WTC11 (cell line): ENCODE results near the gene AUH.

Experiments used
- ELF4 ChIP-seq: sonication (generic); formaldehyde crosslinking; IDR thresholded peaks from 2 replicates; pipeline ENCODE4 v1.8.1; 2022; ENCODE audit warnings: low read depth, mild to moderate bottlenecking, moderate library complexity, missing genetic modification reagents
- GABPB1 ChIP-seq: sonication (generic); formaldehyde crosslinking; IDR thresholded peaks from 2 replicates; pipeline ENCODE4 v1.8.1; 2023; ENCODE audit warnings: mild to moderate bottlenecking, missing genetic modification reagents
- JUN ChIP-seq: sonication (generic); formaldehyde crosslinking; IDR thresholded peaks from 2 replicates; pipeline ENCODE4 v1.8.0; 2023; ENCODE audit warnings: mild to moderate bottlenecking, missing genetic modification reagents
- NFE2L1 ChIP-seq: sonication (generic); formaldehyde crosslinking; IDR thresholded peaks from 2 replicates; pipeline ENCODE4 v1.8.1; 2023; ENCODE audit warnings: missing genetic modification reagents
- NR3C1 ChIP-seq: sonication (generic); formaldehyde crosslinking; conservative IDR thresholded peaks from 2 replicates; pipeline ENCODE4 v1.8.1; 2023; ENCODE audit warnings: low read depth, mild to moderate bottlenecking, missing genetic modification reagents
- ZBTB21 ChIP-seq: sonication (generic); formaldehyde crosslinking; IDR thresholded peaks from 2 replicates; pipeline ENCODE4 v1.8.1; 2023; ENCODE audit warnings: mild to moderate bottlenecking, missing genetic modification reagents, borderline replicate concordance
- ZNF396 ChIP-seq: fragments of 250-450 bp; sonication (Bioruptor Pico); IDR thresholded peaks from 2 replicates; pipeline ENCODE4 v1.8.0; 2021; ENCODE audit warnings: mild to moderate bottlenecking, moderate library complexity, borderline replicate concordance
- TF ChIP-seq, protein P1 (sequence below): sonication (generic); formaldehyde crosslinking; IDR thresholded peaks from 2 replicates; pipeline ENCODE4 v1.8.1; 2022; ENCODE audit warnings: mild to moderate bottlenecking, moderate library complexity, missing genetic modification reagents
- TF ChIP-seq, protein P2 (sequence below): fragments of 200-600 bp; IDR thresholded peaks from 2 replicates; pipeline ENCODE4 v1.8.0; 2022; ENCODE audit warnings: antibody characterized with exemption
- TF ChIP-seq, protein P3 (sequence below): sonication (generic); formaldehyde crosslinking; IDR thresholded peaks from 2 replicates; pipeline ENCODE4 v1.8.0; 2022; ENCODE audit warnings: mild to moderate bottlenecking, missing genetic modification reagents
- TF ChIP-seq, protein P4 (sequence below): sonication (generic); formaldehyde crosslinking; IDR thresholded peaks from 2 replicates; pipeline ENCODE4 v1.8.0; 2022; ENCODE audit warnings: mild to moderate bottlenecking, missing genetic modification reagents
- TF ChIP-seq, protein P5 (sequence below): sonication (generic); formaldehyde crosslinking; conservative IDR thresholded peaks from 2 replicates; pipeline ENCODE4 v1.8.1; 2022; ENCODE audit warnings: mild to moderate bottlenecking, missing genetic modification reagents

DNA sequence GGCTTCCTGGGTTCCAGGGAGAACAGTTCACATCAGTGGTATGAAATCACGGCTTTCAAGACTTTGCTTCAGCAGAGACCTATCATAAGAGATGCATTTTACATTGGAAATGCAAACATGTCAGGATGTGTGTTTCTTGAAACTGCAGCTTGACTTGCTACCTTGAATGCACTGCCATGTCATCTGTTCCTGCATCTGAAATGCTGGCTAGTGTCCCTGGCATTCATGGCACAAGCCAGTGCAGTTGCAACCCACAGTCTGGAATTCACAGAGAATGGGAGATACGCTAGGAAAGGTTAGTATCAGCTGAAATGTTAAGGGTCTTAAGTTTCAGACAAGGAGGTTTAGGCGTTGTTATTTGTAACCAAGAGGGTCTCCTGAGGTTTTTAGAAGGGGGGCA, 37.2 kb upstream of the AUH start:
- TF ChIP-seq, protein P1, sequence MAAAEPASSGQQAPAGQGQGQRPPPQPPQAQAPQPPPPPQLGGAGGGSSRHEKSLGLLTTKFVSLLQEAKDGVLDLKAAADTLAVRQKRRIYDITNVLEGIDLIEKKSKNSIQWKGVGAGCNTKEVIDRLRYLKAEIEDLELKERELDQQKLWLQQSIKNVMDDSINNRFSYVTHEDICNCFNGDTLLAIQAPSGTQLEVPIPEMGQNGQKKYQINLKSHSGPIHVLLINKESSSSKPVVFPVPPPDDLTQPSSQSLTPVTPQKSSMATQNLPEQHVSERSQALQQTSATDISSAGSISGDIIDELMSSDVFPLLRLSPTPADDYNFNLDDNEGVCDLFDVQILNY (CRISPR knock-in tag), result no peak
- TF ChIP-seq, protein P2, sequence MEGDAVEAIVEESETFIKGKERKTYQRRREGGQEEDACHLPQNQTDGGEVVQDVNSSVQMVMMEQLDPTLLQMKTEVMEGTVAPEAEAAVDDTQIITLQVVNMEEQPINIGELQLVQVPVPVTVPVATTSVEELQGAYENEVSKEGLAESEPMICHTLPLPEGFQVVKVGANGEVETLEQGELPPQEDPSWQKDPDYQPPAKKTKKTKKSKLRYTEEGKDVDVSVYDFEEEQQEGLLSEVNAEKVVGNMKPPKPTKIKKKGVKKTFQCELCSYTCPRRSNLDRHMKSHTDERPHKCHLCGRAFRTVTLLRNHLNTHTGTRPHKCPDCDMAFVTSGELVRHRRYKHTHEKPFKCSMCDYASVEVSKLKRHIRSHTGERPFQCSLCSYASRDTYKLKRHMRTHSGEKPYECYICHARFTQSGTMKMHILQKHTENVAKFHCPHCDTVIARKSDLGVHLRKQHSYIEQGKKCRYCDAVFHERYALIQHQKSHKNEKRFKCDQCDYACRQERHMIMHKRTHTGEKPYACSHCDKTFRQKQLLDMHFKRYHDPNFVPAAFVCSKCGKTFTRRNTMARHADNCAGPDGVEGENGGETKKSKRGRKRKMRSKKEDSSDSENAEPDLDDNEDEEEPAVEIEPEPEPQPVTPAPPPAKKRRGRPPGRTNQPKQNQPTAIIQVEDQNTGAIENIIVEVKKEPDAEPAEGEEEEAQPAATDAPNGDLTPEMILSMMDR, result no peak
- TF ChIP-seq ELF4 (CRISPR knock-in tag), result no peak
- no peak for TF ChIP-seq ZBTB21 (CRISPR knock-in tag)
- TF ChIP-seq, protein P3, sequence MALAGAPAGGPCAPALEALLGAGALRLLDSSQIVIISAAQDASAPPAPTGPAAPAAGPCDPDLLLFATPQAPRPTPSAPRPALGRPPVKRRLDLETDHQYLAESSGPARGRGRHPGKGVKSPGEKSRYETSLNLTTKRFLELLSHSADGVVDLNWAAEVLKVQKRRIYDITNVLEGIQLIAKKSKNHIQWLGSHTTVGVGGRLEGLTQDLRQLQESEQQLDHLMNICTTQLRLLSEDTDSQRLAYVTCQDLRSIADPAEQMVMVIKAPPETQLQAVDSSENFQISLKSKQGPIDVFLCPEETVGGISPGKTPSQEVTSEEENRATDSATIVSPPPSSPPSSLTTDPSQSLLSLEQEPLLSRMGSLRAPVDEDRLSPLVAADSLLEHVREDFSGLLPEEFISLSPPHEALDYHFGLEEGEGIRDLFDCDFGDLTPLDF (CRISPR knock-in tag), result no peak
- TF ChIP-seq NFE2L1 (CRISPR knock-in tag), result no peak
- TF ChIP-seq, protein P4, sequence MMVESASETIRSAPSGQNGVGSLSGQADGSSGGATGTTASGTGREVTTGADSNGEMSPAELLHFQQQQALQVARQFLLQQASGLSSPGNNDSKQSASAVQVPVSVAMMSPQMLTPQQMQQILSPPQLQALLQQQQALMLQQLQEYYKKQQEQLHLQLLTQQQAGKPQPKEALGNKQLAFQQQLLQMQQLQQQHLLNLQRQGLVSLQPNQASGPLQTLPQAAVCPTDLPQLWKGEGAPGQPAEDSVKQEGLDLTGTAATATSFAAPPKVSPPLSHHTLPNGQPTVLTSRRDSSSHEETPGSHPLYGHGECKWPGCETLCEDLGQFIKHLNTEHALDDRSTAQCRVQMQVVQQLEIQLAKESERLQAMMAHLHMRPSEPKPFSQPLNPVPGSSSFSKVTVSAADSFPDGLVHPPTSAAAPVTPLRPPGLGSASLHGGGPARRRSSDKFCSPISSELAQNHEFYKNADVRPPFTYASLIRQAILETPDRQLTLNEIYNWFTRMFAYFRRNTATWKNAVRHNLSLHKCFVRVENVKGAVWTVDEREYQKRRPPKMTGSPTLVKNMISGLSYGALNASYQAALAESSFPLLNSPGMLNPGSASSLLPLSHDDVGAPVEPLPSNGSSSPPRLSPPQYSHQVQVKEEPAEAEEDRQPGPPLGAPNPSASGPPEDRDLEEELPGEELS, result no peak
- TF ChIP-seq ZNF396 (CRISPR knock-in tag), result no peak
- TF ChIP-seq, protein P5, sequence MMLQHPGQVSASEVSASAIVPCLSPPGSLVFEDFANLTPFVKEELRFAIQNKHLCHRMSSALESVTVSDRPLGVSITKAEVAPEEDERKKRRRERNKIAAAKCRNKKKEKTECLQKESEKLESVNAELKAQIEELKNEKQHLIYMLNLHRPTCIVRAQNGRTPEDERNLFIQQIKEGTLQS (CRISPR knock-in tag), result no peak
- TF ChIP-seq NR3C1 (CRISPR knock-in tag), result no peak
- TF ChIP-seq GABPB1 (CRISPR knock-in tag), result no peak
- no peak for TF ChIP-seq JUN (CRISPR knock-in tag)
